ENCODE measurements around the gene HNRNPUL2.

HNRNPUL2 gene

DNA sequence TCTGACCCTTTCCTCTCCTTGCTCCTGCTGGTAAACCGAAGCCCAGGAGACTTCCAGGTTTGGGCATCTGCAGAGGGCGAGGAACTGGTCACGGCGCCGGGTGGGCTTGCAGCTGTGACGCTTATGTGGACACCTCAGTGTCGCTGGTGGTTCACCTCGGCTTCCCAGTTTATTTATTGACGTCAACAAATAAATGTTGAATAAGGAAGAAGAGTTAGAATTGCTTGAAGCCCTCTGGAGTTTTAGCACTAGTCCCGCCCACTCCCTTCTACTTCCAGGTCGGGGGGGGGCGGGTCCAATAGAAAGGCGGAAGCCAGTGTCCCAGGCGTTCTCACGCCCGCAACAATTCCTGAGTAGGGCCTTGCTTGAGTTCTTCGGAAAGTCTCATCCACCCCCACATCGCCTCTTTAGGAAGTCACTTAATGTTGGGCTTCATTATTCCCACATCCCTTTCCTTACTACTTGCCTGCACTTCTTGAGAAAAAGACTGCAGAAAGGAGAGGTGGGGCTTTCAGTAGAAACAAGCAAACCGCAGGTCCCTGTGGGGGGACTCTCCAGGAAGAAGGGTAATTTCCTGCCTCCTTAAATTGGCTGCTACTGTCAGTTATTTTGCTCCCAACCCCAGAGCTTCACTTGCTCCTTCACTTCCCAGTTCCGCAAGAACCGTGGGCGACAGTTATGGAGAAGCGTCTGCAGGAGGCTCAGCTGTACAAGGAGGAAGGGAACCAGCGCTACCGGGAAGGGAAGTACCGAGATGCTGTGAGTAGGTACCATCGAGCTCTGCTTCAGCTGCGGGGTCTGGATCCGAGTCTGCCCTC, 1.1 kb upstream of the HNRNPUL2 start, which contains the start of gene TTC9C:
Gene TTC9C, plus strand, starts transcription at position 316 of the 818 bp plus-strand sequence. Its CDS starts 363 bp downstream, at position 679.
- no peak for DNase-seq (ENCODE audit: insufficient read length, low spot score)
- TF ChIP-seq POLR2A (IDR thresholded peaks at IDR 0.05; ENCODE audit: low read depth, low read length) (peak; percentile 79), SPI1 (IDR thresholded peaks at IDR 0.05; ENCODE audit: low read depth, low read length) (peak; percentile 32; the same call in 1 of the 2 replicates), PAX5 (IDR thresholded peaks at IDR 0.05; ENCODE audit: insufficient read depth, low read length, severe bottlenecking) (no peak), TAF1 (IDR thresholded peaks at IDR 0.05; ENCODE audit: low read depth, low read length) (peak; percentile 68), POLR2AphosphoS5 (IDR thresholded peaks at IDR 0.05; ENCODE audit: low read depth, low read length) (peak; percentile 82), POU2F2 (IDR thresholded peaks at IDR 0.05; ENCODE audit: low read depth, low read length) (peak; percentile 39; the same call in 1 of the 2 replicates)
- FAIRE-seq: peak; percentile 58

DNA sequence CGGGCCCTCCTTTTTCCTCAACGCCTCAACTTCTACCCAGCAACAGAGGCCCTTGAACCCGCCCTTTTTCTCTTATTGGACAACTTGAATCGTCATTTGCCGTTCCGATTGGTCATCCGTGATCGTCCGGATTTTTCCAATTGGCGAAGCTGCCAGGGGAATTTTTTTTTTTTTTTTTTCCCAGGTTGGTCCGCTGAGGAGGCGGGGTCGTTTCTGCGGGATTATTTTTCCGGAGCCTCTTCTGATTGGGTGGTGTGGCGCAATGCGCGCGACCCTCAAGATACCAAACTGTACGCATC, 564 bp upstream of the HNRNPUL2 start:
- peak; percentile 33 for FAIRE-seq
- DNase-seq (ENCODE audit: insufficient read length, low spot score): peak; percentile 58
- no peak for TF ChIP-seq POLR2AphosphoS5 (IDR thresholded peaks at IDR 0.05; ENCODE audit: low read depth, low read length)
- no peak for TF ChIP-seq POLR2A (IDR thresholded peaks at IDR 0.05; ENCODE audit: low read depth, low read length)

DNA sequence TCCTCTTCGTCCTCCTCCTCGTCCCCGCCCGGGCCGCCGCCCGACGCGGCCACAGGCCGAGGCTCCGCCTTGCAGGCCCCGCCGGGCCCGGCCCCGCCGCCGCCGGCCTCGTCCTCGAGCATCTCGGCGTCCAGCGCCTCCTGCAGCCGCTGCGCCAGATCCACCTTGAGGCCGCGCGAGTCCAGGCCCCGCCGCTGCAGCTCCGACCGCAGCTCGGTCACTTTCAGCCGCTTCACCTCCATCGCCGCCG, 417 bp downstream of the HNRNPUL2 start:
- FAIRE-seq (no peak), DNase-seq (ENCODE audit: insufficient read length, low spot score) (no peak)
- TF ChIP-seq TAF1 (IDR thresholded peaks at IDR 0.05; ENCODE audit: low read depth, low read length) (0 out of 2 replicates have a peak, but pooled peaks have one; percentile 37), POLR2A (IDR thresholded peaks at IDR 0.05; ENCODE audit: low read depth, low read length) (no peak), POLR2AphosphoS5 (IDR thresholded peaks at IDR 0.05; ENCODE audit: low read depth, low read length) (no peak; the same call in 1 of the 2 replicates)

DNA sequence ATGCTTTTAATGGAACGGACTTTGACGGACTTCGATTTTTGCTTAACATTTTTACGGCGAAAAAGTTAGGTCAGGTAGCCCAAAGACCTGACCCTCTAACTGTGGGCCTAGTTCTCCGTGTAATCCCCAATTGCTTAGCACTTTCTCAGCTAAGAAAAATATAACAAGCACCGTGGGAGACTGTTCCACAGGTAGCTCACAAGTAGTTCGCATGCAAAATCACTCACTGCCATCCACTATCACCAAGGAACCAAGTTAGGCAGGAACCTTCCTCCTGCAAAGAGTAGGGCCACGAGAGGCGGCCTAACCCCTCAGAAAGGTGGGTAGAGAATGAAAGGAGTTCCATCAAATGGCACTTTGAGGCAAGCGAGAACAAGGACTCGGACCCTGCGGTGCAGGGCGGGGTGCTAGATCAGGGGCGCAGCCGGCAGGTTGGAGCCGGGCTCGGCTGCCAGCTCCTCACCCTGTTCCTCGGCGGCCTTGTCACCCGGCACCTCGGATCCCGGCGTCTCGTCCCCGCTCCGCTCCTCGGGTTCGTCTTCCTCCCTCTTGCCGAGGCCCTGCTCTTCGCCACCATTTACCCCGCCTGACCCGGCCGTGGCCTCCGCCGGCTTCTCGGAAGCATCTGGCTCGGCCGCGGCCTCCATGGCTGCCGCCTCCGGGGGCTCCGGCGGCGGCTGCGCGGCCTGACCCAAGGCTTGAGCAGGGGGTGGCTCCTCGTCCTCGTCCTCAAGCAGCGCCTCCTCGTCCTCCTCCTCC, 922 bp downstream of the HNRNPUL2 start:
- no peak for FAIRE-seq
- DNase-seq (ENCODE audit: insufficient read length, low spot score): no peak
- TF ChIP-seq POU2F2 (IDR thresholded peaks at IDR 0.05; ENCODE audit: low read depth, low read length): no peak
- no peak; the same call in 1 of the 2 replicates for TF ChIP-seq POLR2A (IDR thresholded peaks at IDR 0.05; ENCODE audit: low read depth, low read length)
- TF ChIP-seq PAX5 (IDR thresholded peaks at IDR 0.05; ENCODE audit: insufficient read depth, low read length, severe bottlenecking): no peak
- TF ChIP-seq SPI1 (IDR thresholded peaks at IDR 0.05; ENCODE audit: low read depth, low read length): no peak
- no peak for TF ChIP-seq POLR2AphosphoS5 (IDR thresholded peaks at IDR 0.05; ENCODE audit: low read depth, low read length)
- TF ChIP-seq TAF1 (IDR thresholded peaks at IDR 0.05; ENCODE audit: low read depth, low read length): no peak

DNA sequence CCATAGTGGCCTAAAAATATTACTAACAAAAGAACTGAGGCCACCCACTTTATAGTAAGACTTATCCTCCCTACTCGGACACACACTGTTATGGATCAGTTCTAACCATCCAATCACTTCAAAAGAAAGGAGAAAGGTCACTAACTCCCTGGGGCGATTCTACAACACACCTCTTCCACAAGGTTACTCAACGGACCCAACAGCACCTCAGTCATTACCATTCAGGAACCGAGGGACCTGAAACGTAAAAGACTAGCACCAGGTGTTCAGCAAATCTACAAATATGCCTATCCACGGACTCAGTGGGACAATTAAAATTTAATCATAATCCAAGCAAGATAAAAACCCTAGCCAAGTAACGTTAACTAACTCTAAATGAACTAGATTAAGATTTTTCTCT, 1.6 kb downstream of the HNRNPUL2 start:
- TF ChIP-seq TAF1 (IDR thresholded peaks at IDR 0.05; ENCODE audit: low read depth, low read length): no peak
- no peak for TF ChIP-seq POLR2AphosphoS5 (IDR thresholded peaks at IDR 0.05; ENCODE audit: low read depth, low read length)
- no peak for TF ChIP-seq POLR2A (IDR thresholded peaks at IDR 0.05; ENCODE audit: low read depth, low read length)
- no peak for TF ChIP-seq SPI1 (IDR thresholded peaks at IDR 0.05; ENCODE audit: low read depth, low read length)
- TF ChIP-seq POU2F2 (IDR thresholded peaks at IDR 0.05; ENCODE audit: low read depth, low read length): no peak
- no peak for TF ChIP-seq PAX5 (IDR thresholded peaks at IDR 0.05; ENCODE audit: insufficient read depth, low read length, severe bottlenecking)
- no peak for DNase-seq (ENCODE audit: insufficient read length, low spot score)
- FAIRE-seq: no peak

DNA sequence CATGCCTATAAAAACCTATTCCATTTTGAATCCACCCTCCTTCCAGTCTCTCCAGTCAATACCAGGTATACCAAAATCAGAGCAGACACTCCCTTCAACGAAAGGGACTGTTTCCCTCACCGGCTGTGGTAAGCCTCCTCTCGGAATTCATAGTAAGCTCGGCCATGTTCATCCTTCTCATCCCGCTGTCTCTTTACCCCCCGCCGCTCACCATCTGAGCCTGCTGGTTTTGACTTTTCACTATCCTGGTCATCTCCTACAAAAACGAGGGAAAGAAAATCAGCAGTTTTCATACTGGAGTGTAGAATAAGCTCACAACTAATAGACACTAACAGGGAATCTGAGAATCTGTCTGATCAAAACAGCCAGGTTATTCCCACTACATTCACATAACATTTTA, 3.1 kb downstream of the HNRNPUL2 start:
- no peak for DNase-seq (ENCODE audit: insufficient read length, low spot score)
- no peak for FAIRE-seq
- TF ChIP-seq PAX5 (IDR thresholded peaks at IDR 0.05; ENCODE audit: insufficient read depth, low read length, severe bottlenecking) (no peak), POU2F2 (IDR thresholded peaks at IDR 0.05; ENCODE audit: low read depth, low read length) (no peak), SPI1 (IDR thresholded peaks at IDR 0.05; ENCODE audit: low read depth, low read length) (no peak), POLR2AphosphoS5 (IDR thresholded peaks at IDR 0.05; ENCODE audit: low read depth, low read length) (no peak), TAF1 (IDR thresholded peaks at IDR 0.05; ENCODE audit: low read depth, low read length) (no peak), POLR2A (IDR thresholded peaks at IDR 0.05; ENCODE audit: low read depth, low read length) (no peak)

DNA sequence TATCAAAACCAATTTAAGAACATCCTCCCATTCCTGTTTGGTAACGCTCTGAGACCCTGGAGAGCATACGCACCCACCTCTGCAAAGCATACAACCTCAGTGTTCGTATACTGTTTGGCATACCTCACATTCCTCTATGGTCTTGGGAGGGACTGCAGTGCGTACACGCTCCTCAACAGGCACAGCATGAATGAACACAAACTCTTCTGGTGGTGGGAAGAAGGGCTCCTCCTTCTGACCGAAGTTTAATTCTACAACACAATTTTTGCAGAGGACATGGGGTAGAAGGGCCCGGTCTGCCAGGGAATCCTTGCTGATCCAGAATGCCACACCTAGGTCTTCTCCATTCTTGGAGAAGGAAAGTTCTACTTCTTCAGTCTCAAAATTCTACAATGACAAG, 5.3 kb downstream of the HNRNPUL2 start:
- TF ChIP-seq POLR2A (IDR thresholded peaks at IDR 0.05; ENCODE audit: low read depth, low read length) (no peak), POLR2AphosphoS5 (IDR thresholded peaks at IDR 0.05; ENCODE audit: low read depth, low read length) (no peak), SPI1 (IDR thresholded peaks at IDR 0.05; ENCODE audit: low read depth, low read length) (no peak), TAF1 (IDR thresholded peaks at IDR 0.05; ENCODE audit: low read depth, low read length) (no peak), POU2F2 (IDR thresholded peaks at IDR 0.05; ENCODE audit: low read depth, low read length) (no peak), PAX5 (IDR thresholded peaks at IDR 0.05; ENCODE audit: insufficient read depth, low read length, severe bottlenecking) (no peak)
- FAIRE-seq: no peak
- DNase-seq (ENCODE audit: insufficient read length, low spot score): no peak

DNA sequence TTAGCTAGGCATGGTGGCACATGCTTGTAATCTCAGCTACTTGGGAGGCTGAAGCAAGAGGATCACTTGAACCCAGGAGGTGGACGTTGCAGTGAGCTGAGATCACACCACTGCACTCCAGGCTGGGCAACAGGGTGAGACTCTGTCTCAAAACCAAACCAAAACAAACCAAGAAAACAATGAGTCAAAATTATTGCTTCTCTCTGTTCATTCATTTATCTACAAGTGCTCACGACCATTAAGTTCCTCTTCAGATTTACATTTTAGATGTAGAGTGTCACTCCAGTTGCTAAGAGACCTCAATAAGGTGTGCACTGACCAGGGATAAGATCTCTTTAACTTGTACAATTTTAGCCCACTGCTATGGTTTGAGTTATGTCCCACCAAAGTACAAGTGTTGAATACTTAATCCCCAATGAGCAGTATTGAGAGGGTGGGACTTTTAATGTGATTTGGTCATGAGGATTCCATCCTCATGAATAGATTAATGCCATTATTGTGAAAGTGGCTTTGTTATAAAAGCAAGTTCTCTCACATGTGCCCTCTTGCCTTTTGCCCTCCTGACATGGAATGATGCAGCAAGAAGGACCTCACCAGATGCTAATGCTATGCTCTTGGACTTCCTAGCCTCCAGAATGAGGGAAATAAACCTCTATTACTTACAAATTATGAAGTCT, 7.8 kb downstream of the HNRNPUL2 start:
- FAIRE-seq: no peak
- no peak for DNase-seq (ENCODE audit: insufficient read length, low spot score)
- TF ChIP-seq SPI1 (IDR thresholded peaks at IDR 0.05; ENCODE audit: low read depth, low read length) (no peak), TAF1 (IDR thresholded peaks at IDR 0.05; ENCODE audit: low read depth, low read length) (no peak), POLR2AphosphoS5 (IDR thresholded peaks at IDR 0.05; ENCODE audit: low read depth, low read length) (no peak), PAX5 (IDR thresholded peaks at IDR 0.05; ENCODE audit: insufficient read depth, low read length, severe bottlenecking) (no peak), POLR2A (IDR thresholded peaks at IDR 0.05; ENCODE audit: low read depth, low read length) (no peak), POU2F2 (IDR thresholded peaks at IDR 0.05; ENCODE audit: low read depth, low read length) (no peak)

DNA sequence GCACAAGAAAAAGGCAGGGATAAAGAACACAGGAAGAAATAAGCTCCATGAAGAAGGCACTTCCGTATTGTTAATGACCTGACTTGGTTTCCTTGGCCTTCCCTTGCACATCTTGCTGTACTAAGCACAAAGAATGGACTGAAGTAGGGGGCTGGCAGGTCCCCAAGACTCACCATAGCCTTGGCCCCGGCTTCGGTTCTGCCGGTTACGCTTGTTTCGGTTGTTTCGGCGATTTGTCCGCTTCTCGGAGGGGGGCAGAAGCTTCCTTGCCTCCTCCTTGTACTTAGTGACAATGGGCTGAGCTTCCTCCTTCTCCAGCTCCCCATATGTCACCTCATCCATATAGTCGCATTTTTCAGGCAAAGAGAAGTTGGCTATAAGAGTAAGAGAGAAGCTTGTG, 10.4 kb downstream of the HNRNPUL2 start:
- TF ChIP-seq POLR2A (IDR thresholded peaks at IDR 0.05; ENCODE audit: low read depth, low read length) (no peak), SPI1 (IDR thresholded peaks at IDR 0.05; ENCODE audit: low read depth, low read length) (no peak), POU2F2 (IDR thresholded peaks at IDR 0.05; ENCODE audit: low read depth, low read length) (no peak), TAF1 (IDR thresholded peaks at IDR 0.05; ENCODE audit: low read depth, low read length) (no peak), POLR2AphosphoS5 (IDR thresholded peaks at IDR 0.05; ENCODE audit: low read depth, low read length) (no peak), PAX5 (IDR thresholded peaks at IDR 0.05; ENCODE audit: insufficient read depth, low read length, severe bottlenecking) (no peak)
- no peak for FAIRE-seq

More for the DNA sequence above, 10.4 kb downstream of the HNRNPUL2 start:
- DNase-seq (ENCODE audit: insufficient read length, low spot score): no peak
